B cell (primary cell): ENCODE results near the gene RHOU. TPM values are rescaled to one million over a fixed set of nuclear protein-coding genes. Genes with fewer than 3 reads are reported as not detected.

ENCODE experiments used
- ATAC-seq: fragments of 200-7000 bp; cut with Tn5 transposase; one replicate; pipeline ENCODE4 v1.10.0; 2021; ENCODE audit warnings: low read depth, mild to moderate bottlenecking, moderate number of reproducible peaks, moderate library complexity
- CTCF ChIA-PET: fragments of 350-600 bp; sonication (Branson Sonifier 250); formaldehyde crosslinking; loops from one replicate; lab custom pipeline; 2021; ENCODE audit warnings: antibody characterized with exemption, inconsistent platforms; lab: Charles Lee
- POLR2A ChIA-PET: fragments of 350-600 bp; sonication (Branson Sonifier 250); formaldehyde crosslinking; loops from one replicate; lab custom pipeline; 2021; ENCODE audit warnings: antibody characterized with exemption; lab: Charles Lee
- DNase-seq: peaks from one replicate; pipeline ENCODE4 v3.0.0; 2013
- H2AFZ ChIP-seq: 2 replicates; pipeline ENCODE4 v1.6.1; 2012; ENCODE audit warnings: mild to moderate bottlenecking, low read depth, low read length; ENCODE audit not compliant: insufficient read depth, poor library complexity, severe bottlenecking
- H3K27ac ChIP-seq, 2 donors: 1 replicate in 1 of 2; 2 replicates in 1 of 2; pipeline ENCODE4 v1.5.1; 2012 to 2013; ENCODE audit warnings: low read length in 2 of 2, mild to moderate bottlenecking in 2 of 2, moderate library complexity in 1 of 2
- H3K27me3 ChIP-seq, 4 experiments: fragments of 200-600 bp in 1 of 4; sonication (generic) in 1 of 4; replicated peaks in 1 of 4; 1 replicate in 2 of 4; 2 replicates in 2 of 4; pipeline versions ENCODE4 v1.6.1 to v1.7.0; 2013 to 2016; ENCODE audit warnings: low read length in 3 of 4, mild to moderate bottlenecking in 2 of 4, mixed read lengths in 1 of 4, moderate library complexity in 1 of 4; ENCODE audit not compliant: insufficient read depth in 4 of 4, control insufficient read depth in 3 of 4; ENCODE audit errors: control extremely low read depth in 1 of 4
- H3K36me3 ChIP-seq, 2 experiments: replicated peaks in 1 of 2; 1 replicate in 1 of 2; 2 replicates in 1 of 2; pipeline versions ENCODE4 v1.6.1 to v1.7.1; 2013; ENCODE audit warnings: low read length in 1 of 2; ENCODE audit not compliant: insufficient read depth in 2 of 2, control insufficient read depth in 1 of 2; ENCODE audit errors: control extremely low read depth in 1 of 2, extremely low read depth in 1 of 2
- H3K4me1 ChIP-seq, 2 donors: fragments of 200-600 bp in 1 of 2; sonication (generic) in 1 of 2; 1 replicate in 1 of 2; 2 replicates in 1 of 2; pipeline versions ENCODE4 v1.5.1 to v1.6.1; 2013 to 2017; ENCODE audit warnings: low read length in 2 of 2; ENCODE audit not compliant: control insufficient read depth in 2 of 2, insufficient read depth in 2 of 2
- H3K4me2 ChIP-seq: replicated peaks from 2 replicates; pipeline ENCODE3; 2012; ENCODE audit warnings: mild to moderate bottlenecking, low read depth, low read length; ENCODE audit not compliant: poor library complexity, severe bottlenecking
- H3K4me3 ChIP-seq, 5 experiments: fragments of 200-600 bp in 1 of 5; sonication (generic) in 1 of 5; 1 replicate in 3 of 5; 2 replicates in 2 of 5; pipeline versions ENCODE4 v1.5.1 to v1.7.0; 2011 to 2016; ENCODE audit warnings: low read length in 4 of 5, mild to moderate bottlenecking in 4 of 5, low read depth in 2 of 5, control low read depth in 1 of 5, moderate library complexity in 1 of 5; ENCODE audit not compliant: insufficient read depth in 1 of 5; ENCODE audit errors: control extremely low read depth in 1 of 5, extremely low read depth in 1 of 5
- H3K79me2 ChIP-seq: fragments of 200-600 bp; sonication (generic); one replicate; pipeline ENCODE4 v1.6.0; 2016; ENCODE audit warnings: low read length; ENCODE audit not compliant: control insufficient read depth, insufficient read depth
- H3K9ac ChIP-seq: fragments of 200-600 bp; sonication (generic); 2 replicates; pipeline ENCODE4 v1.6.1; 2017; ENCODE audit warnings: mild to moderate bottlenecking, low read length, moderate library complexity
- H3K9me3 ChIP-seq, 3 donors: one replicate each; pipeline versions ENCODE4 v1.6.1 to v1.7.1; 2013; ENCODE audit warnings: low read length in 2 of 3; ENCODE audit not compliant: control insufficient read depth in 2 of 3, insufficient read depth in 1 of 3; ENCODE audit errors: control extremely low read depth in 1 of 3
- H4K20me1 ChIP-seq: 2 replicates; pipeline ENCODE4 v1.6.0; 2012; ENCODE audit warnings: mild to moderate bottlenecking, low read length; ENCODE audit not compliant: insufficient read depth, control insufficient read depth, poor library complexity, severe bottlenecking
- H3K27ac Mint-ChIP-seq: one replicate; pipeline ENCODE4 v1.8.0; 2021; ENCODE audit warnings: mixed read lengths
- H3K27me3 Mint-ChIP-seq: one replicate; pipeline ENCODE4 v1.8.0; 2021; ENCODE audit warnings: mixed read lengths
- H3K4me1 Mint-ChIP-seq: one replicate; pipeline ENCODE4 v1.8.0; 2021; ENCODE audit warnings: mixed read lengths
- H3K4me3 Mint-ChIP-seq: one replicate; pipeline ENCODE4 v1.8.0; 2021; ENCODE audit warnings: mixed read lengths
- H3K9me3 Mint-ChIP-seq: one replicate; pipeline ENCODE4 v1.8.0; 2022; ENCODE audit warnings: mixed read lengths; ENCODE audit not compliant: insufficient read depth
- EZH2 ChIP-seq: IDR thresholded peaks from 2 replicates; pipeline ENCODE4 v1.6.1; 2012; ENCODE audit warnings: borderline replicate concordance, low read depth, mild to moderate bottlenecking, moderate library complexity, low read length; ENCODE audit not compliant: insufficient read depth, poor library complexity, severe bottlenecking
- WGBS: methylation state at CpG from one replicate; pipeline ENCODE4 v1.1.5; 2013; ENCODE audit warnings: missing lambda C conversion rate; ENCODE audit not compliant: insufficient coverage; 5-methylcytosine and 5-hydroxymethylcytosine counted together
- intact Hi-C: fragments of 100-400 bp; cut with micrococcal nuclease; formaldehyde crosslinking; loops from one replicate; pipeline ENCODE4 v1.10.0; 2022
- polyA plus RNA-seq: library from polyadenylated mRNA; depleted of rRNA; stranded (reverse); fragments of >200 nt; gene quantifications from 2 replicates; pipeline ENCODE4 v1.2.3, GENCODE V29; 2012
- total RNA-seq, 2 donors: library from RNA; stranded (reverse); fragments of 120-200 nt in 1 of 2; gene quantifications; 1 replicate in 1 of 2; 2 replicates in 1 of 2; pipeline versions ENCODE4 v1.2.3 to v1.2.4, GENCODE V29; 2013 to 2022
- TF ChIP-seq, protein P1 (sequence below): fragments of 200-600 bp; IDR thresholded peaks from one replicate; pipeline ENCODE4 v1.8.0; 2022; ENCODE audit warnings: antibody characterized with exemption, mild to moderate bottlenecking

The RHOU gene
- total and polyA plus RNA-seq, 2 donors (not counting 1 experiment from before 2014, with no cell fraction given): 0.12 TPM; not detected in 1

DNA sequence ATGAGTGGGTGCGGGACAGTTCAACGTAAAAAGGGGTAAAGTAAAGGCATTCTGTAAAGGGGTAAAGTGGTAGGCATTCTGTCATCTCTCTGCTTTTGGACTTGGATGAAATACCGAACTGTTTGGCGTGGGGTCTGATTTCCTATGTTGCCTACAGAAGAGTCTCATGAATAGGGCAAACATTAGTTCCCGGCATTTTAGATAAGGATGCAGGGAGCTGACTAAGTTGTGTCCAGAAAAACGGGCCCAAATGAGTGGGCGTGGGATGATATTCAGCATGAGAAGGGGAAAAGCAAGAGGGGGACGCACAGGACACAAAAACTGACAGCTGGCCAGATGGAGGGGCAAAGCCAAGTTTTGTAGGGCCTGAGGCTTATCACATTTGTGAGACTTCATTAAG, 2.9 kb upstream of the RHOU start:
- Mint-ChIP-seq H3K4me1 (peaks cover 8% of the 10 kb centered on the region), H3K9me3 (no peaks in the 10 kb centered on the region), H3K27ac (no peak overlapping the region), H3K27me3 (peaks cover 62% of the 10 kb centered on the region), H3K4me3 (no peak overlapping the region)
- Histone ChIP-seq H3K79me2 (no peaks in the 10 kb centered on the region), H3K27me3 (peaks cover 0 to 24% (median 13%) of the 10 kb centered on the region in 4 experiments), H3K4me2 (no peak overlapping the region), H3K4me3 (no peak overlapping the region), H3K36me3 (no peaks in the 10 kb centered on the region), H4K20me1 (no peaks in the 10 kb centered on the region), H3K27ac (no peak overlapping the region), H3K4me1 (peaks cover 13% of the 10 kb centered on the region in 2 donors), H3K9me3 (no peaks in the 10 kb centered on the region), H3K9ac (no peak overlapping the region), H2AFZ (no peak overlapping the region)
- intact Hi-C loops: no loop called here
- CTCF ChIA-PET: interaction anchor here (1.2 kb wide), 1 partner anchor 31 kb away, joined by 3 read pairs; no protein-coding TSS in a partner anchor
- TF ChIP-seq EZH2: no peak
- TF ChIP-seq, protein P1, sequence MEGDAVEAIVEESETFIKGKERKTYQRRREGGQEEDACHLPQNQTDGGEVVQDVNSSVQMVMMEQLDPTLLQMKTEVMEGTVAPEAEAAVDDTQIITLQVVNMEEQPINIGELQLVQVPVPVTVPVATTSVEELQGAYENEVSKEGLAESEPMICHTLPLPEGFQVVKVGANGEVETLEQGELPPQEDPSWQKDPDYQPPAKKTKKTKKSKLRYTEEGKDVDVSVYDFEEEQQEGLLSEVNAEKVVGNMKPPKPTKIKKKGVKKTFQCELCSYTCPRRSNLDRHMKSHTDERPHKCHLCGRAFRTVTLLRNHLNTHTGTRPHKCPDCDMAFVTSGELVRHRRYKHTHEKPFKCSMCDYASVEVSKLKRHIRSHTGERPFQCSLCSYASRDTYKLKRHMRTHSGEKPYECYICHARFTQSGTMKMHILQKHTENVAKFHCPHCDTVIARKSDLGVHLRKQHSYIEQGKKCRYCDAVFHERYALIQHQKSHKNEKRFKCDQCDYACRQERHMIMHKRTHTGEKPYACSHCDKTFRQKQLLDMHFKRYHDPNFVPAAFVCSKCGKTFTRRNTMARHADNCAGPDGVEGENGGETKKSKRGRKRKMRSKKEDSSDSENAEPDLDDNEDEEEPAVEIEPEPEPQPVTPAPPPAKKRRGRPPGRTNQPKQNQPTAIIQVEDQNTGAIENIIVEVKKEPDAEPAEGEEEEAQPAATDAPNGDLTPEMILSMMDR: no peak
- POLR2A ChIA-PET: no interaction called here
- 94% methylated on average over 7 of the region's 8 CpGs for WGBS
- DNase-seq (no peak), ATAC-seq (no peak)

- ATAC-seq: no peak
- POLR2A ChIA-PET: no interaction called here
Measured at GRCh38 chr1:228733576-228733975, 1.7 kb upstream of the RHOU start.

More at GRCh38 chr1:228733576-228733975, 1.7 kb upstream of the RHOU start:
- TF ChIP-seq, protein P1: no peak
- no peak for TF ChIP-seq EZH2
- intact Hi-C loops: no loop called here
- no peaks in the 10 kb centered on the region for H3K36me3 ChIP-seq
- no peaks in the 10 kb centered on the region for H4K20me1 ChIP-seq
- peaks cover 0 to 28% (median 14%) of the 10 kb centered on the region in 4 experiments for H3K27me3 ChIP-seq
- no peaks in the 10 kb centered on the region for H3K9me3 Mint-ChIP-seq
- CTCF ChIA-PET: no interaction called here
- H3K4me3 Mint-ChIP-seq: no peak overlapping the region
- DNase-seq: no peak
- H3K27ac ChIP-seq: no peak overlapping the region
- no peak overlapping the region for H3K4me3 ChIP-seq
- H3K4me1 ChIP-seq: peaks cover 13% of the 10 kb centered on the region in 2 donors
- no peaks in the 10 kb centered on the region for H3K79me2 ChIP-seq
- no peak overlapping the region for H3K27ac Mint-ChIP-seq
- H2AFZ ChIP-seq: no peak overlapping the region
- no peaks in the 10 kb centered on the region for H3K9me3 ChIP-seq
- peaks cover 8% of the 10 kb centered on the region for H3K4me1 Mint-ChIP-seq
- peaks cover 69% of the 10 kb centered on the region for H3K27me3 Mint-ChIP-seq
- WGBS: 83% methylated on average over 1 of the region's 4 CpGs
- H3K4me2 ChIP-seq: no peak overlapping the region
- no peak overlapping the region for H3K9ac ChIP-seq
